Measurements from ENCODE around the gene TNFRSF12A.

DNA sequence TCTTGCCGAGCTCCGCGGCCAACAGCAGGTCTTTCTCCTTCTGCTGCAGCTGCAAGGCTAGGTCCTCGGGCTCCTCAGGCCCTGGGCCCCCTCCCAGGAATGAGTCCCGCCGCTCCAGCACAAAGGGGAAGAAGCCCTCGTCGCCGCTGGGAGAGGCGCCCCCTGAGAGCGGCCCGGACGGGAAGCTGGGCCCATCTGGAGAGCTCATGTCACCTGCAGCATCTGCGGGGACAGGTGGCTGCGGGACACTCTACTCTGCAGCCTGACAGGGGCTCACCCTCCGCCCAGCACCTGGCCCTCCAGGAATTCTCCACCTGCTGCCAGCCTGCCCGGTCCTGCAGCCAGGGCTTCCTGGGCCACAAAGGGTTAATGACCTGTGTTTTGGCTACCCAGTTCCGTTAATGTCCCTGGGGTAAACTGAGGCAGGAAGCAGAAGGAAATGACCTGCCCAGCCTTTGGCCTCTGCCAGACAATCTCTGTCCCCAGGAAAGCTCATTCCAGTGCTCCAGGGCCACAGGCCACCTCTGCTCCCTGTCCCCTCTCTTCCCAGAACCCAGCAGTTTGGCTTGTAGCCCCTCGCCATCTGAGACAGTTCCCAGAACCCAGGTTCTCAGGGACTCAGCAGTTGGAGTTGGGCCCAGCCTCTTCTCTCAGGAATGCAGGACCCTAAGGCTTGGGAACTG, 15.3 kb downstream of the TNFRSF12A start:
- TF ChIP-seq, protein P1, sequence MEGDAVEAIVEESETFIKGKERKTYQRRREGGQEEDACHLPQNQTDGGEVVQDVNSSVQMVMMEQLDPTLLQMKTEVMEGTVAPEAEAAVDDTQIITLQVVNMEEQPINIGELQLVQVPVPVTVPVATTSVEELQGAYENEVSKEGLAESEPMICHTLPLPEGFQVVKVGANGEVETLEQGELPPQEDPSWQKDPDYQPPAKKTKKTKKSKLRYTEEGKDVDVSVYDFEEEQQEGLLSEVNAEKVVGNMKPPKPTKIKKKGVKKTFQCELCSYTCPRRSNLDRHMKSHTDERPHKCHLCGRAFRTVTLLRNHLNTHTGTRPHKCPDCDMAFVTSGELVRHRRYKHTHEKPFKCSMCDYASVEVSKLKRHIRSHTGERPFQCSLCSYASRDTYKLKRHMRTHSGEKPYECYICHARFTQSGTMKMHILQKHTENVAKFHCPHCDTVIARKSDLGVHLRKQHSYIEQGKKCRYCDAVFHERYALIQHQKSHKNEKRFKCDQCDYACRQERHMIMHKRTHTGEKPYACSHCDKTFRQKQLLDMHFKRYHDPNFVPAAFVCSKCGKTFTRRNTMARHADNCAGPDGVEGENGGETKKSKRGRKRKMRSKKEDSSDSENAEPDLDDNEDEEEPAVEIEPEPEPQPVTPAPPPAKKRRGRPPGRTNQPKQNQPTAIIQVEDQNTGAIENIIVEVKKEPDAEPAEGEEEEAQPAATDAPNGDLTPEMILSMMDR (conservative IDR thresholded peaks at IDR 0.05 in 1 of 2, IDR thresholded peaks at IDR 0.05 in 1 of 2; ENCODE audit: low read depth in 1 of 2, low read length in 2 of 2) = no peak
- no peak for TF ChIP-seq EZH2 (IDR thresholded peaks at IDR 0.05; ENCODE audit: low read length, missing control alignments)
